GM21367 (cell line): ENCODE results near the gene LGALS4.
"Not testable (repeated sequence)": the region's sequence is repeated elsewhere in the genome, so short reads cannot be mapped to it uniquely, and the experiment has no call there.

ENCODE experiments used
- ATAC-seq: cut with Tn5 transposase; IDR thresholded peaks from one replicate; pipeline ENCODE4 v1.9.1; 2021; ENCODE audit not compliant: unreplicated experiment

LGALS4 gene

GRCh38 chr19:38821230-38821825, 8.6 kb upstream of the LGALS4 start:
- ATAC-seq = not testable (repeated sequence)

DNA sequence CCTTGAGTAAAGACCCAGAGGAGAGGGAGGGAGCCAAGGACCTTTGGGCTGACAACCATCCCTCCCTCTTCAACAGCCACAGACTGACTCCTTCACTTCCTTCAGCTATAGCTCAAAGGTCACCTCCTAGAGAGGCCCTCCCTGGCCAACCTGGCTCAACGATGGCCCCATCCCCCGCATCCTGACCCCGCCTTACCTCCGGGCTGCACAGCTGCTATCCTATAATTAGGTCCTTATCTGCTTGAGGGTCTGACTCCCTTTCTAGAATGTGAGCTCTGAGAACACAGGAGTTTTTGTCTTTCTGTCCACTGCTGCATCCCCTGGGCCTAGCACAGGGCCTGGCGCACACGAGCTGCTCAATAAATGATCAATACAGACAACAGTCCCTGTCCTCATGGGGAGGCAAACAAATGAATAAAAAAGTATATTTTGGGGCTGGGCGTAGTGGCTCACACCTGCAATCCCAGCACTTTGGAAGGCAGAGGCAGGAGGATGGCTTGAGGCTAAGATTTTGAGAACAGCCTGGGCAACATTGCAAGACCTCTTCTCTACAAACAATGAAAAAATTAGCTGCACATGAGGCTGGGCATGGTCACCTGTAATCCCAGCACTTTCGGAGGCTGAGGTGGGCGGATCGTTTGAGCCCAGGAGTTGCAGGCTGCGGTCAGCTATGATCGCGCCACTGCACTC, 6.6 kb upstream of the LGALS4 start:
- no peak for ATAC-seq

- no peak for ATAC-seq
Measured at GRCh38 chr19:38817081-38817480, 4.3 kb upstream of the LGALS4 start.

DNA sequence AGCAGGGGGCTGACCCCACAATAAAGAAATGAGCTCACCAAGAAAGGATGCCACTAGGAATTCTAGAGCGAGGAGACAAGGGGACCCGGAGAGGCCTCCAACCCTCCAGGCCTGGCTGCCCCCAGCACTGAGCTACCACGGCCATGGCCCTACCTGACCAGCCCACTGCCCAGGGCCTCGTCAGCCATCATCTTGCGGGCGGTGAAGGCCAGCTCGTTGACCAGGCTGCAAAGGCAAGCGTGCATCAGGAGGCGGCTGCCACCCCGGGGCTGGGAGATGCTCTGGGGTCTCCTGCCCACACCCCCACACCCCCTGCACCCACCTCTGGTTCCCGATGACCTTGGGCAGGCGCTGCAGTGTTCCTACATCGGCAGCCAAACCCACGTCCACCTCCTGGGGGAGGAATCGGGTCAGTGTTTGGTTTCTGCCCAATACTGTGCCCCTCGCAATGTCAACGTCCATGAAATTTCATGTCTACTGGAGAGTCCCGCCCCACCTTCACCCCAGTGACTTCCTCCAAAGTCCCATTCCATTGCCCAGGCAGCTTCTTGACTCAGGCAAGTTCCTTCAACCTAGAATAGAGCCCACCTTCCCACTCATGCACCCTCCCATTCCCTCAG, 3.5 kb upstream of the LGALS4 start:
- no peak for ATAC-seq

GRCh38 chr19:38815059-38816001, 2.6 kb upstream of the LGALS4 start:
- ATAC-seq = no peak

GRCh38 chr19:38813932-38814331, 1.2 kb upstream of the LGALS4 start:
- not testable (repeated sequence) for ATAC-seq

DNA sequence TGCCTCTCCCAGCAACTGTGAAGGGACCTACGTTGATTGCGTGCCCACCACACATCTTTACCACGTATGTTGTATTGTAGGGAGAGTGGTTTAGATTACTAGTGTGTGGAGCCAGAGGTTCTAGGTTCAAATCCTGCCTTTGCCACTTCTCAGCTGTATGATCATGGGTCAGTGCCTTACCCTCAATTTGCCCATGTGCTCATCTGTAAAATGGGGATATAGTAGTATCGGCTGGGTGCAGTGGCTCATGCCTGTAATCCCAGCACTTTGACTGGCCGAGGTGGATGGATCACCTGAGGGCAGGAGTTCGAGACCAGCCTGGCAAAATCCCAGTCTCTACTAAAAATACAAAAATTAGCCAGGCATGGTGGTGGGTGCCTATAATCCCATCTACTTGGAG, 578 bp upstream of the LGALS4 start:
- no peak for ATAC-seq

- ATAC-seq = no peak
Measured at GRCh38 chr19:38812009-38812840, 520 bp downstream of the LGALS4 start.

- no peak for ATAC-seq
Measured at GRCh38 chr19:38809592-38810252, 3.0 kb downstream of the LGALS4 start.

- ATAC-seq = no peak
Measured at GRCh38 chr19:38808741-38809140, 4.0 kb downstream of the LGALS4 start.

GRCh38 chr19:38807374-38808098, 5.2 kb downstream of the LGALS4 start:
- not testable (repeated sequence) for ATAC-seq

DNA sequence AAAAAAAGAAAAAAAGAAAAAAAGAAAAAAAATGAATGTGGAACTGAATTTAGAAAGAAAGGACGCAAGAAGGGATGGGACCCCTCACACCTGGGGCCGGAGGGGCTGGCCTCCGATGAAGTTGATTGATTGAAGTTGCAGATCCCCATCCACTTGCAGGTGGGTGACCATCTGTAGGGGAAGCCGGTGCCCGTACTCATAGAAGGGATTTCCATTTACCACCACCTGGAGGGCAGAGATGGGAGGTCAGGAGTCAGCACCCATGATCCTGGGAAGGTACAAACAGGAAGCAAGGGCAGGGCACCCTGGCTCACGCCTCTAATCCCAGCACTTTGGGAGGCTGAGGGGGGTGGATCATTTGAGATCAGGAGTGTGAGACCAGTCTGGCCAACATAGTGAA, 6.4 kb downstream of the LGALS4 start:
- no peak for ATAC-seq

GRCh38 chr19:38805180-38805579, 7.6 kb downstream of the LGALS4 start:
- no peak for ATAC-seq

DNA sequence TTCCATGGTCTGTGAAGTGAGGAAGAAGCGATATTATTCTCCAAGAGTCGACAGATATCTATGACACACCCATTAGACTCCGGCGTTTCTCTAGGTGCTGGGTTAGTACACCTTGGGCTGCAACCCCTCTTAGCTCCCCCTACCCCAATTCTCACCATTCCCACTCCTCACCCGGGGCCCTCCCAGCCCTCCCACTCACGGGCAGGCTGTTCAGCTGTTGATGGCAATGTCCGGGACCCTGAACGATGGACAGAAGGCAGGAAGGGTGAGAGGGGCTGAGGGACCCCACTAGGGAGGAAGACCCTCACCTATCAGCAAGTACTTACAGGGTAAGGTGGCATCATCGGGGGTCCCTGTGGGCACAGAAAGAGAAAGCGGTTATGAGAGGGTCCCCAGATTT, 9.2 kb downstream of the LGALS4 start:
- ATAC-seq = no peak

DNA sequence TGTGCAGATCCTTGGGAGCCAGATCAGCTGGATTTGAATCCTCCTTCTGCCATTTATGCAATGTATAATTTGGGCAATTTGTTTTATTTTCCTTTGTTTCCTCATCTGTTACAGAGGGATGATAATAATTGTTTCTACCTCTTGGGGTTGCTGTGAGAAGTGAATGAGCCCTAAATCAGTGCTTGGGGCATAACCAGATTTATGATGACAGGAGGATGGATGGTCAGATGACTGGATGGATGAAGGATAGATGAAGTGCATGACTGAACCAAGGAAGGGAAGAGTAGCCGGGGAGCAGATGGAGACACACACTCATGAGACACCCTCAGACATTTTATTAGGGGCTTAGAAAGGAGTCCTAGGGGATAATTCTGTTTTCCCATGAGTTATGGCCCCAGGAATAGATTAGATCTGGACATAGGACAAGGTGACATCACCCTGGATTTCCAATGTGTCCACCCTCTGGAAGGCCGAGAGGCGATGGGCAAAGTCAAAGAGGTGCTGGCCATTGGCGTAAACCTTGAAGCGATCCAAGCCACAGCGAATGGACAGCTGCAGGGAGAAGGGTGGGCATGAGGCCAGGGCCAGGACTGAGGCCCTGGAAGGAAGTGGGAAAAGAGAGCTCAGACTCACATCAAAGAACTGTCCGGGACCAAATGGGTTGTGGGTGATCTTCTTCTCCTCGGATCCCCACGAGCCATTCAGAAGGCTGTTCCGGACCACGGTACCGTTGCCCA, 11.2 kb downstream of the LGALS4 start:
- no peak for ATAC-seq

DNA sequence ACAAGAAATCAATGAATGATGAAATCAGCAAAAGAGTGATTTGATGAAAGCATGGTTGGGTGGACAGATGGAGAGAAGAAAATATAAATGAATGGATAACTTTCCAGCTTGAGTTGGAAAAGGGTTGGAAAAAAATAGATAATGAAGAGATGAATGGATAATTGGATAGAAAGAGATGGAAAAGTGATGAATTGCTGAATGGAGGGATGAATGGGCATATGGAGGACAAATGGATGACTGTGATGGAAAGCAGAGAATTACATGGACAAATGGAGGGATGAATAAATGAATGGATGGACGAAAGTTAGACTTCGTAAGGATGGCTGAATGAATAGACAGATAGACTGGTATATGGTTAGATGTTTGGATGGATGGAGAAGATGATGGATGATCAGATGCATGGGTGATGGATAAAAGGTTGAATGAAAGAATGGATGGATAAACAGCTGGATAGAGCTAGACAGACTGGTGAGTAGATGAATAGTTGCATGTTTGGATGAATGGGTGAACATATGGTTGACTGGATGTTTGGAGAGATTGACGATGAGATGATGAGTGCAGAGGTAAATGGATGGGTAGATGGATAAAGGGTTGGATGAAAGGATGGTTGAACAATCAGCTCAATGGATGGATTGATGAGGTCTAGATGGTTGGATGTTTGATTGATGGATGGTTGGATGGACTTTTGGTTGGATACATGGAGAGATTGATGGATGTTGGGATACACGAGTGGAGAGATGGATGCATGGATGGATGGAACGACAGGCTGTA, 12.0 kb downstream of the LGALS4 start:
- ATAC-seq = no peak

DNA sequence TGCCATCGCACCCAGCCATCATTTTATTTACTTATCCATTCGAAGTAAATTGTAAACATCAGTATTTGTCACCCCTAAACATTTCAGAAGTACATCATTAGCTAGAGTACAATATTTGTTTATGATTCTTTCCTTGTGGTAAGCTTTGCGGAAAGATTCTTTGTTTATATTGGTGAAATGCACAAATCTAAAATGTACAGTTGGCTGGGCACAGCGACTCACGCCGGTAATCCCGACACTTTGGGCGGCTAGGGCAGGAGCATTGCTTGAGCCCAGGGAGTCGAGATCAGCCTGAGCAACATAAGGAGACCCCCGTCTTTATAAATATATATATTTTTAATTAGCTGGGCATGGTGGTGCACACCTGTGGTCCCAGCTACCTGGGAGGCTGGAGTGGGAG, 13.6 kb downstream of the LGALS4 start:
- no peak for ATAC-seq

DNA sequence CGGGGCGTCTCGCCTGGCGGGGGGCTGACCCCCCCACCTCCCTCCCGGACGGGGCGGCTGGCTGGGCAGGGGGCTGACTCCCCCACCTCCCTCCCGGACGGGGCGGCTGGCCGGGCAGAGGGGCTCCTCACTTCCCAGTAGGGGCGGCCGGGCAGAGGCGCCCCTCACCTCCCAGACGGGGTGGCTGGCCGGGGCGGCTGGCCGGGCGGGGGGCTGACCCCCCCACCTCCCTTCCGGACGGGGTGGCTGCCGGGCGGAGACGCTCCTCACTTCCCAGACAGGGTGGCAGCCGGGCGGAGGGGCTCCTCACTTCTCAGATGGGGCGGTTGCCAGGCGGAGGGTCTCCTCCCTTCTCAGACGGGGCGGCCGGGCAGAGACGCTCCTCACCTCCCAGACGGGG, 15.0 kb downstream of the LGALS4 start:
- ATAC-seq = not testable (repeated sequence)
